ENCODE measurements around the gene PGF.
"Not testable (repeated sequence)": the region's sequence is repeated elsewhere in the genome, so short reads cannot be mapped to it uniquely, and the experiment has no call there.

Gene PGF

GRCh38 chr14:74945261-74945851, 10.0 kb downstream of the PGF start:
- DNase-seq: peak in 6 of 56 donors; percentile 7 to 47 (median 11)

DNA sequence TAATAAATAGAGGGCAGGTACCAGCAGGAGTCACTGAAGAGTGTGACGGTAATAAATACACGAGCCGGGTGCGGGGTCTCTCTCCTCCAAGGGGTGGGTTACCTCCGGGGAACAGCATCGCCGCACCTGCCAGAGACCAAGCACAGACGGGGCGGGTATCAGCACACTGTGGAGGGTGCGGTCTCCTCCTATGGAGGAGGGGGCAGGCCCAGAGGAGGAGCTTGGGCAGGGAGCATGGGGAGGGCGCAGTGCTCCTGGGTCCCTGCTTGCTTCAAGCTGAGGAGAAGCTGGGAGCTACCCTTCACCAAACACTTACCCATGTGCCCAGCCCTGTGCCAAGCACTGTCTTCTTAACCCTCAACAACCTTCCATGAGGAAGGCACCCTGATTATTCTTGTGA, 12.8 kb downstream of the PGF start:
- no peak for DNase-seq

DNA sequence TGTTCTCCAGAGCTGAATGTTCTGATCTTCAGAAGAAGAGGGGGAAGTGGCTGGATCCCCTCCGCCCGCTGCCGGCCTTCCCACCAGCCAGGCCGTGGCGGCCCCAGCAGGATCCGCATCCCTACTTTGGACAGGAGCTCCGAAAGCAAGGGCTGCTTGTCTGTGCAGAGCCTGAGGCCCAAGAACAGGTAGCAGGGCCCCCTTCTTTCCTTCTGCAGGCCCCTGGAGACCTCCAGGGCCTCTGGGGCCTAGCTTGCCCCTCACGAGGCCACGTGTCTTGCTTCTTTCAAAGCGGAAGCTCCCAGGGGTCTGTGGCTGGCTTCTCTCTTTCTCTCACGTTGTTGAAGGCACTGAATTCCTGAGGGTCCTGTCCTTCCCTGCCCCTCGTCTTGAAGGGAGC, 13.2 kb downstream of the PGF start:
- peak in 1 of 56 donors; percentile 39 for DNase-seq

- peak in 47 of 56 donors; percentile 19 to 88 (median 57) for DNase-seq
These were observed 13.7 kb downstream of the PGF start for GRCh38 chr14:74941676-74942097.

DNA sequence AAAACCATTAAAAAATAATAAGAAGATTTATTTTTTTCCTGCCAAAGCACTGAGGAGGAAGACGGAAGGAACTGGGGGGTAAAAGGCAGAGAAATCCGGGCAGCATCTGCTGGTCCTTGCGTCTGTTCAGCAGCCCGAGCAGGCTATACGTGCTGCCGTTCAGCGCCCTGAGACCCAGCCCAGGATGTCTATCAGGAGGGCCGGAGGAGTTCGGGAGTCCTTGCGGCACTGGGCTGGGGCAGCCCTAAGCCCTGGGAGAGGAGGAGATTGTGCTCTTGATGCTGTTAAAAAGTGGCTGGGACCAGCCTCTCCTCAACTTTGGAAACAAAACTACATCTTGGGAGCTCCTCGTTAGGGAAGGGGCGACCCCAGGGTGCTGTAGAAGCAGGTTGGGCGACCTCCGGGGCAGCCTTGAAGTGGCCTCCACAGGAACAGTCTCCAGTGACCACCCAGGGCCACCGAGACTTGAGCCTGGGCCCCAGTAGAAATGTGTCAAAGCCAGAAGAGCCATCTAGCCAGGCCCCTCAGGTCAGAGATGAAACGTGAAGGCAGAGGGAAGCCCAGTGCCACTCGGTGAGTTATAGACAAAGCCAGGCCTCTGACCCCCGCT, 14.3 kb downstream of the PGF start:
- DNase-seq: no peak

GRCh38 chr14:74938531-74939495, 16.6 kb downstream of the PGF start:
- no peak for DNase-seq

DNA sequence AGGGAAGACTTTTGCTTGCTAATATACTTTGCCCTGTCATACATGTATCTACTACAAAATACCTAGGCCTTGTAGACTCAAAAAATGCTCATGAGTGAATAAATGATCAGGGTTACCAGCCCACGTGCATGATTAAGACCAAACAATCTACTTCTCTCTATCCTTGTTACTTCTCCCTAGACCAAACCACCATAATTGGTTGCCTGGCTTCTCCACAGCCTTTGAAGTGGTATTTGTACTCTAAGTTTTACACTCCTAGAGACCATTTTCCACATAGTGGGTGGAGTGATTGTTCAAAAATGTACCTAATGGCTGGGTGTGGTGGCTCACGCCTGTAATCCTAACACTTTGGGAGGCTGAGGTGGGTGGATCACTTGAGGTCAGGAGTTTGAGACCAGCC, 18.2 kb downstream of the PGF start:
- no peak for DNase-seq

- DNase-seq: no peak
These were observed 18.7 kb downstream of the PGF start for GRCh38 chr14:74936731-74937130.

- DNase-seq: no peak
These were observed 19.2 kb downstream of the PGF start for GRCh38 chr14:74936151-74936550.

DNA sequence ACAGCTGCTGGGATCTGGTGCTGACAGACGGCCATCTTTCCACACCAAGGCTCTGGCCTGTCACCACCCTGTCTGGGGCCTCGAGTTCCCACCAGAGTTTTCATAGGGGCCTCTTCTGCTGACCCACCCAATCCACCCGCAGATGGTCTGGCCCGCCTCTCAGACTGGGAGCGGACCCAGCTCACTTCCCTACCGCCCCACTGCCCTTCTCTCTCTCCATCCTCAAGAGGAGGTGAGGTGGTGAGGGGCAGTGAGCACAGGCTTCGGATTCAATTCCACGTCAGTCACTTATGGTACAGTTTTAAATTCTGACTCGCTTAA, 20.1 kb downstream of the PGF start:
- DNase-seq: no peak

DNA sequence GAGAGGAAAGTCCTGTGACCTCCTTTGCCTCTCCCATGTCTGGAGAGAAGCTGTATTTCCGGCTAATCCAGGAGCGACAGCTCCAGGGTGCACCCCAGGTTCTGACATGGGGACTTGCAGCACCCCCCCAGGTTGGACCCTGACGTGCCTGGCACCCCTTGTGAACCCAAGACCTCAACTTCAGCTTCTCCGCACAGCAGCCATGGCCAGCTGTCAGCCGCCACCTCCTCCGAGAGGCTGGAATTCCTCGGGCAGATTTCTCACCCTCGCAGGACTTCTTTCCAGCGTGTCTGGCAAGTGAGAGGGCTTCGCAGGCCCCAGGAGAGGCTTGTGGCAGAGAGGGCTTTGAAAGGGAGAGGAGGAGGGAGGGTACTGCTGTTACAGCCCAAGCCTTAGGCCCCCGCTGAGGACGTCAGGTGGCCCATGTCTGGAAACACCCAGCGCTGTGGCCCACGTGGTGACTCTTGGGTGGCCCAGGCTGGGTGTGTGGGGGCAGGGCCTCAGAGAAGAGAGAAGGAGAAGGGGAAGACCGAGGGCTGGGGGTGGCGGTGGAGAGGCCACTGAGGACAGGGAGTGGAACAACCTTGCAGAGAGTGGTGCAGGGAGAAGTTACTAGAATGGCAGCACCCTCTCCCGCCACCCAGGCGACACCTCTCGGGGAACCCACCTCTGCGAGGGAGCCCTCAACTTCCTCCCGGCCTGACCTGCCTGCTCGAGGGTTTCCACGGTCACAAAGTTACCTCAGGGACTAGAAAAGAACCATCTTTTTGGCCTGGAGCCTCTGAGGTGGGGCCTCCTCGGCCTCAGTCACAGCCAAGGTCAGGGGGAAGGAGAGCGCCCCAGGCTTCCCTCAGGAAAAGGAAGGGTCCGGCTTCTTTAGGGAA, 20.7 kb downstream of the PGF start:
- DNase-seq: no peak

- no peak for DNase-seq
These were observed 21.4 kb downstream of the PGF start for GRCh38 chr14:74934041-74934440.

GRCh38 chr14:74932936-74933335, 22.5 kb downstream of the PGF start:
- DNase-seq: not testable (repeated sequence)

DNA sequence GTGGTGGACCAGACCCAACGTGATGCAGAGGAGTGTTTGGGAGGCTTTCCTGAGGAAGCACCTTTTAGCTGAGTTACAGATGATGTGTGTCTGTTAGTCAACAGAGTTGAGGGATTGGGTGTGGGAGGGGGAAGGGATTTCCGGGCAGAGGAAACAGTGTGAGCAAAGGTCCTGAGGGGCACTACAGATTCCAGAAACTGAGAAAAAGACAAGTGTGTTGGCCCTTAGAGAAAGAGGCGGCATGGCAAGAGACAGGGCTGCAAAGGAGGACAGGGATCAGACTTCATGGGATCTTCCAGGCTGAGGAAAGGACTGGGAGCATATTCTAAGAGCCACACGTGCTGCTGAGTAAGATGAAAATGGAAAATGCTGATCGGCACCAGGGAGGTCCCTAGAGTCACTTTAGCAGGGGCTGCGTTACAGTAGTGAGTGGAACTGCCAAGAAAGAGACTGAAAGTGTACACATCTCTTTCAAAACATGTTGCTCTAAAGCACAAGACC, 22.9 kb downstream of the PGF start:
- DNase-seq: no peak

DNA sequence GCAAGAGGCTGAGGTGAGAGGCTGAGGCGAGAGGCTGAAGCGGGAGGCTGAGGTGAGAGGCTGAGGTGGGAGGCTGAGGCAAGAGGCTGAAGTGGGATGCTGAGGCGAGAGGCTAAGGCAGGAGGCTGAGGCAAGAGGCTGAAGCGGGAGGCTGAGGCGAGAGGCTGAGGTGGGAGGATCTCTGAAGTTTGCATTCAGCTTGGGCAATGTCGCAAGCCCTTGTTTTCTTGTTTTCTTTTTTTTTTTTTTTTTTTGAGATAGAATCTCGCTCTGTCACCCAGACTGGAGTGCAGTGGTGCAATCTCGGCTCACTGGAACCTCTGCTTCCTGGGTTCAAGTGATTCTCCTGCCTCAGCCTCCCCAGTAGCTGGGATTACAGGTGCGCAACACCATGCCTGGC, 23.7 kb downstream of the PGF start:
- DNase-seq: not testable (repeated sequence)

- no peak for DNase-seq
These were observed 26.2 kb downstream of the PGF start for GRCh38 chr14:74929242-74929641.

DNA sequence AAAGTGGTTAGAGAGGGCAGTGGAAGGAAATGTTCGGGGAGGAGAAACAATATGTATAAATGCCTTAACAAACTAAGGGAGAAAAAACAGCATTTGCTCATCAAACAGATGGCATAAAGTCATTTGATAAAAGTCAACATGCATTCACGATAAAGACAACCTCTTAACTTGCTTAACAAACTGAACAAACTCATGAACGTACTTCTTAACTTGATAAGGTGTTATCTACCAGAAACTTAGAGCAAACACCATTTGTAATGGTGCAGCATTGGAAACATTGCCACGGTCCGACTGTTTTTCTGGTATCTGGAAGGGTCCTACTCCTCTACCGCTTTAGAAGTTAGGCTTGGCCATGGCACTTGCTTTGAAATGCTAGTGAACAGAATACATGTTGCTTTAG, 28.2 kb downstream of the PGF start:
- DNase-seq: no peak

DNA sequence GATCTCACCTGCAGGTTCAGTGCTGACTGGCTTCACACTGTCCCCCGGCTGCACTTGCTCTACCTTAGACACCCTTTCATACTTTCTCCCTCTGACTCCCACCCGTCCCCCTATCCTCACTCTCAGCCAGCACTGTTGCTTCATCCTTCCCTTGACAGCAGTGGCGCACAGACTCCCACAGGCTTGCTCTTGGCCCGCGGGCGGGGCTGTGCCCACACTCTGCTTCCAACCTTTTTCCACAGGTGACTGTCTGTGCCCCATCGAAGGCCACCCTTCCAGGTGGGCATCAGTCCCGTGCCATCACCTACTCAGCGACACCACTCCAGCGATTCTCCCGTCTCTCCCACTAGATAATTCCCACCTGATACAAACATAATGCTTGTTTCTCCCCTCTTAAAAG, 31.3 kb downstream of the PGF start:
- DNase-seq: no peak

DNA sequence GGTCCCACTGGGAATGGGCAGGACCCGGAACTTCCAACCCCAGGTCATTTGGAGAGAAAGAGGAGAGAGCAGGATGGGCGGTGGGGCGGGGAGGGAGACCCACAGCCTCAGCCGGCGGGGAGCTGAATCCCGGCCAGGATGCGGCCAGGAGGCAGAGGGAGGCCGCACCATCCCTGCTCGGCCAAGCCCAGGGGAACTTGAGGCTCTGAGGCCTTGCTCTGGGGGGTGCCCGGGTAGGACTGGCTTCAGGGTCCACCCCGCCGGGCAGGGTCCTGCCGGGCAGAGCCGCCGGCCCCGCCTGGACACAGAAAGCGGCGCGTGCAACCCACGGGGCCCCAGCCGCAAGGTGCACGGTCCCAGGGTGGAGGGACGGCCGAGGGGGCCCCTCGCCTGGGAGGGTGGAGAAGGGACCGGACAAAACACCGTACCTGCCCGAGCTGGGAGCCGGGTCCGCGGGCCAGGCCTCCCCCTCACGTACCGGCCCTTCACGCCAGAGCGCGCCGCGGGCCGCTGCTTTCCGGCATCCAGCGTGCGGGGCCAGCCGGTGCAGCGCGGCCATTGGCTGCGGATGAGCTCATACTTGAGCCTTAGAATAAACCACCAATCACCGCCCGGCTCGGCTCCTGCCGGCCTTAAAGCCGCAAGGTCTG, 32.5 kb downstream of the PGF start, which contains the start of gene RPS6KL1:
Gene RPS6KL1, minus strand, starts transcription at position 509 of the 650 bp plus-strand sequence. CDS start 1,719 bp downstream, outside the sequence.
- peak; percentile 23 to 94 (median 76) for DNase-seq

GRCh38 chr14:74921987-74922751, 33.2 kb downstream of the PGF start:
- no peak for DNase-seq

All from nucleus accumbens (tissue), 56 donors.